CD4-positive, alpha-beta T cell treated with Interleukin-2 at 100 ng/mL for 4 hours (primary cell): ENCODE measurements around the gene MMS22L.

Experiments
- DNase-seq: peaks from one replicate; pipeline ENCODE4 v3.0.0-alpha.2; 2020; ENCODE audit warnings: low spot score

MMS22L gene, protein sequence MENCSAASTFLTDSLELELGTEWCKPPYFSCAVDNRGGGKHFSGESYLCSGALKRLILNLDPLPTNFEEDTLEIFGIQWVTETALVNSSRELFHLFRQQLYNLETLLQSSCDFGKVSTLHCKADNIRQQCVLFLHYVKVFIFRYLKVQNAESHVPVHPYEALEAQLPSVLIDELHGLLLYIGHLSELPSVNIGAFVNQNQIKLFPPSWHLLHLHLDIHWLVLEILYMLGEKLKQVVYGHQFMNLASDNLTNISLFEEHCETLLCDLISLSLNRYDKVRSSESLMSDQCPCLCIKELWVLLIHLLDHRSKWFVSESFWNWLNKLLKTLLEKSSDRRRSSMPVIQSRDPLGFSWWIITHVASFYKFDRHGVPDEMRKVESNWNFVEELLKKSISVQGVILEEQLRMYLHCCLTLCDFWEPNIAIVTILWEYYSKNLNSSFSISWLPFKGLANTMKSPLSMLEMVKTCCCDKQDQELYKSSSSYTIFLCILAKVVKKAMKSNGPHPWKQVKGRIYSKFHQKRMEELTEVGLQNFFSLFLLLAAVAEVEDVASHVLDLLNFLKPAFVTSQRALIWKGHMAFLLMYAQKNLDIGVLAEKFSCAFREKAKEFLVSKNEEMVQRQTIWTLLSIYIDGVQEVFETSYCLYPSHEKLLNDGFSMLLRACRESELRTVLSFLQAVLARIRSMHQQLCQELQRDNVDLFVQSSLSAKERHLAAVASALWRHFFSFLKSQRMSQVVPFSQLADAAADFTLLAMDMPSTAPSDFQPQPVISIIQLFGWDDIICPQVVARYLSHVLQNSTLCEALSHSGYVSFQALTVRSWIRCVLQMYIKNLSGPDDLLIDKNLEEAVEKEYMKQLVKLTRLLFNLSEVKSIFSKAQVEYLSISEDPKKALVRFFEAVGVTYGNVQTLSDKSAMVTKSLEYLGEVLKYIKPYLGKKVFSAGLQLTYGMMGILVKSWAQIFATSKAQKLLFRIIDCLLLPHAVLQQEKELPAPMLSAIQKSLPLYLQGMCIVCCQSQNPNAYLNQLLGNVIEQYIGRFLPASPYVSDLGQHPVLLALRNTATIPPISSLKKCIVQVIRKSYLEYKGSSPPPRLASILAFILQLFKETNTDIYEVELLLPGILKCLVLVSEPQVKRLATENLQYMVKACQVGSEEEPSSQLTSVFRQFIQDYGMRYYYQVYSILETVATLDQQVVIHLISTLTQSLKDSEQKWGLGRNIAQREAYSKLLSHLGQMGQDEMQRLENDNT

DNA sequence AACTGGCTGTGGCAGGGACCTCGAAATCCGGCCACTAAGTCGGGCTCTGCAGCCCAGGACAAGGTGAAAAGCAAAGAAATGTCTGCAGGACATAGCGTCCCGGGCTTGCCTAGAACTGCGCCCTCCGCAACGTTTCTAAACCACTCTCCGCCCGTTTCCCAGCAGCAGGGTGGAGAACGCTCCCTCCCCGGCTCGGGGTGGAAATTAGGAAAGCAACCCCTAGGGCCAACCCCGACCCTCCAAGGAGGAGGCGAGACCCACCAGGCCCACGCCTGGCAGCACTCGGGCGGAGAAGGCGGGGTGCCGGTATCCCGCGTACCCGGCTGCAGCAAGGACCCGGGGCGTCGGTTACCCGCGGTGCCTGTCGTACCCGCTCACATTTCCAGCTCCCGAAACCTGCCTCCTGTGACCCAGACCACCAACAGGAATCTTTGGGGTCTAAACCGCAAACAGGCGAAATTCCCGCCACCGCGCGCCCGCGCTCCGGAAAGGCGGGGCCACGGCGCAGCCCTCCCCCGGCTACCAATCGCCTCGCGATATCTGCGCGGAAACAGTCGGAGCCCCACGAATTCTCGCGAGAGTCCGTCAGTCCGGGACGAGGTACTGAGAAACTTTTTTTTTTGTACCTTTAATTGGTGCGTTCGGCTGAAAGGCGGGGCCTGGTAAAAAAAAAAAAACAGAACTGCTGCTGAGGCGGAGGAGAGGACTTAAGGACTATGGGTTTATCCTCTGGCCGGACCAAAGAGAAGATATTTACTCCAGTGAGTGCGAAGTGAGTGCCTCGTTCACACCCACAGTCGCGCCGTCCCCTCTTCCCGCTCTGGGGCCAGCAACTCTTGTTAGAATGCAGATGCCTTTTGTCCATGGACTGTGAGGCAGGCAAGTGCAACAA lies at the start of gene MMS22L:
Gene MMS22L, minus strand, starts transcription at position 491 of the 892 bp plus-strand sequence. CDS start 739 bp downstream, outside the sequence.
- DNase-seq = peak; percentile 93

DNA sequence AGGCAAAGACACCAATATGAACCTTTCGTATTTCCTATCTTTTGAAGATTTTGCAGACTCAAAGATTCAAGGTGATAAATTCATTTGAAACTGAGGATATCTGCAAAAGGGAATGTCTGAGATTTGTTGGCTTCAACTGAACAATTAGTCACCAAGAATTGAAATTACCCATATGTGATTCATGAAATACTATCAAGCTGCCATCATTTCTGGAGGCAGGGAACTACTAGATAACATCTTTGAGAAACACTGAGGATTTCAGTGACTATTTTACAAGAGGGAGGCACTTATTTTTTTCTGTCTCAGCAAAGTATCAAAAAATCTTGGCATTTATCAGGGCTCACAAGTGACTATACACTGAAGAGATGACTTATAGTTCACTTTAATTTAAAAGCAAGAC lies 39.8 kb upstream of the MMS22L start:
- DNase-seq = no peak

DNA sequence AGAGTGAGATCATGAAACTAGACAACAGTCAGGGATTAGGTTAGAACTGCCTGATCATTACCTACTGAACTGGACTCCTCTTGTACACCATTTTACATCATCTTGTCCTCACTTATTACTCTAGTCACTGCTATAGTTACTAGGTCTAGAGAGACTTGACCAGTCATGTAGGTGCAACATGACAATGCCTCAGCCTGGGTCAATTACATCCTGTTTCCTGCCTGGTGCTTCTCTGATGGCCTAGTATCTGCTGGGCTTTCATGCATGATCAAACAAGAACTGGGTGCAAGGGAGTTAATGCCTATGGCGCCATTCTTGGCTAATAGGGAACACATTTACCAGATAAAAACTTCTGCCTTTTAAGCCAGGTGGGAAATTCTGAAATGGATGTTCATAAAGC lies 39.2 kb upstream of the MMS22L start:
- no peak for DNase-seq

DNA sequence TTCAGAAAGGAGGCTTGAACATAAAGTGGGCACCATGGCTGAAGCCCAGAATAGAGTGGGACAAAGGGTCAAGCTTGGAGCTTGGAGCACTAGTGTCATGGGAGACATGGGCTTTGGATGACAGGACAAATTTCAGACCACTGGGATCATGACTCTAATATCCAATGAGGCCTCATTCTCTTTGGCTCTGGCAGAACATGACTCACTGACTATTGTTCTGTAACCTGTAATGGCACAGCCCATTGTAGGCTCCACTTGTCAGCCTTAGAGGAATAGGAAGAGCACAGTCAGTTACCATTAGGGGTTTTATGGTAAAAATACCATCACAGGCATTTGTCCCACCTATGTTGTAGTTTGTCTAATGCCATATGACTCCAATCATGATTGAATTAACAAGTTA lies 34.0 kb upstream of the MMS22L start:
- DNase-seq = no peak

DNA sequence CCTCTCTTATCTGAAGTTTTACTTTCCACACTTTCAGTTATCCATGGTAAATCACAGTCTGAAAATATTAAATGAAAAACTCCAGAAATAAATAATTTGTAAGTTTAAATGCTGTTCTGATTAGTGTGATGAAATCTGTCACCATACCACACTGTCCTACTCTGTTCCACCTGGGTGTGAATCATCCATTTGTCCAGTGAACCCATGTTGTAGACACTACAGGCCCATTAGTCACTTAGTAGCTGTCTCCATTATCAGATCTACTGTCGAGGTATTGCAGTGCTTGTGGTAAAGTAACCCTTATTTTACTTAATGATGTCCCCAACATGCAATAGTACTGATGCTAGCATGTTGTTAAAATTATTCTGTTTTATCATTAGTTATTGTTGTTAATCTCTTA lies 29.2 kb upstream of the MMS22L start:
- DNase-seq = no peak

DNA sequence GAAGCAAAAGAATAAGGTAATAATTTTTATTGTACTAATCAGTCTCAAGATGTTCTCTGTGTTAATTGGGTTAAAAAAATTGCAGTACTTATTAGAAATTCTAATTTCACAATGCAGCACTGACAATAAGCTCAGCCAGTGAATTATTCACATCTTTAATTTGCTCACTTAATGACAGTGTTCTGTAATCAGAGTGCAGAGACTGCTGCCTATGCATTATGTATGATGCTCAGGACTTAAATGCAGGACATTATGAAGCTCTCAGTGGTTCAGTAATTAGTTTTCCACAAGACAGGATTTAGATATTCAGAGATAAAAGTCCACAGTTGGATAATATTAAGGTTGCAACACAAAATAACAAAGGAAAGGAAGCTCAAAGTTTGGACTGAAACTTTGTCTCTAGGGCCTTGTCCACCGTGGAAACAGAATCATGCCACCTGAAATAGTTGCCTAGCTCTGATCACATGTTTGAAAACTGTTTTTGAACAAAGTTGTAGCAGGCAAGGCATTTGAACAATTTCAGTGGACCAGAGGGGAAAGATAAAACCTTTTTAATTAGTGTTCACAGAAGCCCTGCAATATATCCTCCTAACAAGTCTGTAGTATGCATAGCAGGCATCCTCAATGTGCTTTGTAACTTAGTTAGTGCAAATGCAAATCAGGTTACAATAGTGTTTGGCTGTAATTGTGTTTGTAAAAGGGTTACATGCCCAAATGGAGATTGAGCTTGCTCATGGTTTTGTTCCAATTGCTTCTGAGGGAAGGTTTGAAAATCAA lies 23.7 kb upstream of the MMS22L start:
- DNase-seq = no peak

DNA sequence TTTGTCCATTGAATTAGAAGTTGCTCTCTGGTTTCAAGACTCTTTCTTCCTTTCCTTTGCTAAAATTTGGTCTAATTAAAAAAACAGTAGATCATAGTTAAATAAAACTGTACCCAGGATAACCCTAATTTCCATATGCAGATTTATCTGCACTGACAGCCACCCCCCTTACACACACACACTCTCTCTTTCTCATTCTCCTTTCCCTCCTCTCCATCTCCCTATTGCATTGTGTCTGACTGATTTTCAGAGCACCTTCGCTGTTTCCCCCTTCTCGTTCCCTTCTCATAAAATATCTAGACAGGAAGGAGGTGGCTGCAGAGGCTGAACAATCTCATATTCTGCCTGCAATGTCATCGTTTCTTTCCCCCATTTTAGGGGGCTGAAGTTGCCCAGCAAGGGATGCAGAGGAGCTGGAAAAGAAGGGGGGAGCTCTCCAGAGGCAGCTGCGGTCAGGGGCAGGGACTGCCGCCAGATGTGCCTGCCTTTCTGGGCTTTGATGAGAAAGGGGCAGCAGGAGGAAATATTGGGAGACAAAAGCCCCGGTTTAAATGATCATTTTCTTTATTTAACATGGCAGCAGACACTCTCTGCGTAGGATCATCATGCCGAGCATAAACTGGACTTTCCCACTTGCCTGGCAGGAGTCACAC lies 22.5 kb upstream of the MMS22L start:
- no peak for DNase-seq

DNA sequence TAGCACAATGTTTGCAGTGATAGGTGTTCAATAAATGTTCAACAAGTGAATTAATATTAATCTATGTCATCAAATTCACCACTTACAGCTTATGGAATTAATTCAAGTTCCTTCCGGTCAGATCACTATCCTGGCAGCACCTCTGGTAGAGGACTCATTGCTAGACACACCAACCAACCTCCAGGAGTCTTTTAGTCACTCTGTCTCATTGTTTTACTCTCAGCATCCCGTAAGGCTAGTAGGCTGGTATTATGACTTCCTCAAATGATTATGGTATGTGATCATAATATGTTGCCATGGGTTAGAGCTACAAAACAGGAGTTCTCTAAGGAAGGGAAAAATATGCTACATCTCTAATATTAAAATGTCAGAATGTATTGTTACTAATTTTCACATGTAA lies 21.7 kb upstream of the MMS22L start:
- DNase-seq = no peak

DNA sequence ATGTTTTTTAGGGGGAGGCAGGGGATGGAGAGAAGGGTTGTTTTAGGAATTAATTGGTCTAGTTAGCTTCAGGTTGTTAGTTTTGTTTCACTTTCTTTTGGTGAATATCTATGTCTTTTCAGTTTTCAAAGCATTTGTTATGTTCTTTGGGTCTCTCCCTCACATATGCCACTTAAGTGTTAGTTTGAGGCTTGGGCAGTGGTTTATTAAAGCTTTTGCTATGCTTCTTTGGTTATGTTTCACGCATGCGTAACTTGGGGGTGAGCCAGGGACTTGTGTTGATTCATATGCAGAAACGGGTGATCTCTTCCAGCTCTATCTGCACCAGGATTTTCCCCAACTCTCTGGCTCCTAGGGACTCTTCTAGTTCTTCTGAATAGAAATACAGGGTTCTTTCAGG lies 11.4 kb upstream of the MMS22L start:
- no peak for DNase-seq

DNA sequence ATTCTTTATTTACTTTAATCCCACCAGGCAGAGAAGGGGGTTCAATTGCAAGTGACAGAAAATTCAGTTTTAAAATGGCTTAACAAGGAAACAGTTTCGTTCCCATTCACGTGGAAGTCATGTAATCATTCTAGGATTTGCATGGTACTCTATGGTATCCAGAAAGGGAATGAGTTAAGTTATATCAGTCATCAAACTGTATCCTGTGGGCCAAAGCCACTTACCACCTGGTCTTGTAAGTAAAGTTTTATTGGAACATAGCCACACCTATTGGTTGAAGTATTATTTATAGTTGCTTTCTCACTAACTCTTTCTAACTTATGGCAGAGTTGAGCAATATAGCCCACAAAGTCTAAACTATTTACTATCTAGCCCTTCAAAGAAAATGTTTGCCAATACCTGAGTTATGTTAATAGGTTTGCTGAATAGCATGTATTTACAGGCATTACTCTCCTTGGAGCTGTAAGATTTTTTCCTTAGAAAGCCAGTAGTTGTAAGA lies 10.2 kb upstream of the MMS22L start:
- DNase-seq = no peak

DNA sequence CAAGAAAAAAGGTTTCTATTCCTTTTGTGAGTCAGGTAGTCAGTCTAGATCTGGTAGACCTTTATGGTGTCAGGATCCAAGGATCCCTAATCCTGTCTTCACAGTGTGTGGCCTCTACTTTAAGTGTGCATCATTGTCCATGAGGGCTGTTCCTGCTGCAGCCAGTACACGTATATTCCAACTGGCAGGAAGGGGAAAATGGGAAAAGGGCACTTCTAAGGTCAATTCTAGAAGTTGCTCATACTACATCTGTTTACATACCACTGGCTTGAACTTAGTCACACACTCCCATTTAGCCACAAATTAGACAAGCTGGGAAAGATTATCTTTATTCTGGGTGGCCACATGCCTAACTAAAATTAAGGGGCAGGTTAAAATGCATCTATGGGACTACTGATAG lies 9.7 kb upstream of the MMS22L start:
- no peak for DNase-seq

DNA sequence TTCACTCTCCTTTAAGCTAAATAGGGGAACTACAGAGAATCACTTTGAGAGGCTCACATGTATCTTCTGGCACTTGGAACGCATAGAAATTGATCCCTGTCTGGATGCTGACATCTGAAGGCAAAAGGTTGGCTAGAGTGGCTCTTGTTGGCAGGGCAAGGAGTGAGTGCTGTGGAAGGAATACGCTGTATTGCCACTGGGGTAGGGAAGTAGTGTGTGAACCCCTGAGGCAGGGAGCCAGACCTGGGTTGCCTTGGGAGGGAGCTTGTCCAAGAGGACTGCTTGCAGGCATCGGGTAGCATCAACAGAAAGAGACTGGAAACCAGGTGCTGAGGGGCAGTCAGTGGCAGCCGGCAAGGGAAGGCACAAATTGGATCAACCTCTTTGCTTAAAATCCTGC lies 8.9 kb upstream of the MMS22L start:
- DNase-seq = no peak

DNA sequence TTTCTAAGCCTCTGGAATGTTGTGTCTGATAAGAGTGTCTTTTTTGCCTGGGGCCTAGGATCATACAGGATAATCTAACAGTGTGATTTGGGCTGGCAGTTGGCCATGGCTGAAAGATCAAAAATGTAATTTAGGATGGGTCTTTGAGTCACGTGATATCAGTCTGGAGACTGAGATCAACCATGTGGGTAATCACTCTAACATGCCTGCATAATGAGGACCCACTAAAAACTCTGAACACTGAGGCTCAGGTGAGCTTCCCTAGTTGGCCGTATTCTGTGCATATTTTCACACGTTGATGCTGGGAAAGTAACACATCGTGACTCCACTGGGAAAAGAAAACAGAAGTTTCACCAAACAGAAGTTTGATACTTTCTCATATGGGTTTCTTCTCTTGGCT lies 6.3 kb upstream of the MMS22L start:
- DNase-seq = no peak

DNA sequence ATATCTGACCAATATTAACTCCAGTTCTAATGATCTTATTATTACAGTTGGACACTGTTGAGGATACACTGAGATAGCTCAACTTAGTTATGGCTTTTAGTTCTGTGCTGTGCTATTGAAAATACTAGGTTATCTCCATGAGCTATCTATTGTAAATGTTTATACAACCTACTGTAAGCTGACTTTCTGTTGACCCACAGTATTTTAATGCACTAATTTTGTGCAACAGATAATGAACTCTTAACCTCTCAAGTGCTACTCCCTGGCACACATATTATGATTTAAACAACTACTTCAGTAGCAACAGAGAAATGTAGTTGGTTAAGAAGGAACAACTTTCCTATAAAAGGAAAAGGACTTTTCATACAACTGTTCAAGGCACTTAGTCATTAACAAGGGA lies 5.2 kb upstream of the MMS22L start:
- no peak for DNase-seq

DNA sequence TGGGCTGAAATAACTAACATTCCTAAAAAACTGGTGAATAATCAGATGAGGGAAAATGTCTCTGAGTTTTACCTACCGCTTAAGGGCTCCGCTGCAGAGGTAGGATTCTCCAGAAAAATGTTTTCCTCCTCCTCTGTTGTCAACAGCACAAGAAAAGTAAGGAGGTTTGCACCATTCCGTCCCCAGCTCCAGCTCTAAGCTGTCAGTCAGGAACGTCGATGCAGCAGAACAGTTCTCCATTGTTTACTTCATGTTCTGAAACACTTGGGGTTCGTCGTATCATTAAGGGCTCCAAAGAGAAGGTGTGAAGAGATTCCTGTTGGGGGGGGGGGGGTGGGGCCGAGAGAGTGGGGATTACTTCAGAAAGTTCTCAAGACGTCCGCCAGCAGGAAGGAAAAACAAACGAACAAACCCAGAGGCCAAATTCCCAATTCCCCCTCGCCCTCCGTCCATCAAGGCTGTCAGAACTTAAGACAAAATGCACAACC lies 734 bp downstream of the MMS22L start:
- peak; percentile 5 for DNase-seq

DNA sequence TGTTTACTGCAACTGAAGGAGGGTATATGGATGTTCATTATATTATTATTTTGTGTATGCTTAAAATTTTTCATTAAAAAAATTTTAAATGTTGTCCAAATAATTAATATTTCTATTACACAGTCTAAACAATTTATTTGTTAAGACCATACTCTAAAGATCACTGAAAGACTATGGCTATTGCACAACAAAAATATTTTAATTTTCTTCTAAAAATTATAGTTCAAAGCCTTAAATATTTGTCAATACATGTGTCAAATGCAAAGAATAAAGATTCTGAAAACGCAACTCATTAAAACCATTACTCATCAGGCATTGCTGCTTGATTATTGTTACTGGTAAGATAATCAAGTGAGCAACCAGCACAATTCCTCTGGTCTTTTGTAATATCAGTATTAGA lies 2.2 kb downstream of the MMS22L start:
- no peak for DNase-seq

DNA sequence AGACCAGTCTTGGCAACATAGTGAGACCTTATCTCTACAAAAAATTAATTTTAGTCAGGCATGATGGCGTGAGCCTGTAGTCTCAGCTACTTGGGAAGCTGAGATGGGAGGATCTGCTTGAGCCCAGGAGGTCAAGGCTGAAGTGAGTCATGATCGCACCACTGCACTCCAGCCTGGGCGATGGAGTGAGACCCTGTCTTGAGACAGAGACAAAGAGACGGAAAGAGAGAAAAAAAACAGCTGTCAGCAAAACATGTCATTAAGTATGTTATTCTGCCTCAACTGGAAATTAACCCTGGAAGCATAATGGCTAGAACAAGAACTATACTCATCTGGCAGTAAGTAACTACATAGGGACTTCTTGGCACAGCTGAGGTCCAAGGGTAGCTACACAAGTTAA lies 7.2 kb downstream of the MMS22L start:
- no peak for DNase-seq

DNA sequence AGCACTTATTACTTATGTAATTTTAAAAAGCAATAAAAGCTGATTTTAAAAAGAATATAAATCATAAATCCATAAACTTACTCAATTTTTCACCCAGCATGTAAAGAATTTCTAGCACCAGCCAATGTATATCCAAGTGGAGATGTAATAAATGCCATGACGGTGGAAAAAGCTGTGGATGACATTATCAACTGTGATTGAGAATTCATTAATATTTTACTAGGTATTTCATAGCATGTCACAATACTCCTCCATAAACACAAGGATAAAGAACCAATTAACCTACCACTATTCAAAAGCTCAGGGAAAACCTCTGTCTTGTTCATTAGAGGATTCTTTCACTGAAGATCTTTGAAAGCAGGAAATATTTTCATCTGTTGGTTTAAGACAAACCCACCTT lies 13.2 kb downstream of the MMS22L start:
- DNase-seq = no peak

DNA sequence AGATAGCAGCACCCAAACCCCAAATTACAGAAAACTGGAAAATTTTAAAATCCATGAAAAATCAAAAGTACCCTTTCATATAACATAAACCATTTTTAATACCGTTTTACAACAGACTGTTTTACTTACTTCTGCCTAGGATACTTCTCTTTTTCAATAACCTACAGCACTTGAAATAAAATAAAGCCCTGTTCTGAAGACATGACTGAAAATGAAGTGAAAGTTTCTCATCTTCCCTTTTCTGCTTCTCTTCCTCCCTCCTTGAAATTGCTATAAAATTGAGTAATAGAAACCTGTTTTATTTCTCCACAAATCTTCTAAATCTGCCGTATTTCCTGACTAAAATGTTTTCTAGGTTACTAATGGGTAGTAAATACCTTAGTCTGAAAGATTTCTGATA lies 20.3 kb downstream of the MMS22L start:
- no peak for DNase-seq

DNA sequence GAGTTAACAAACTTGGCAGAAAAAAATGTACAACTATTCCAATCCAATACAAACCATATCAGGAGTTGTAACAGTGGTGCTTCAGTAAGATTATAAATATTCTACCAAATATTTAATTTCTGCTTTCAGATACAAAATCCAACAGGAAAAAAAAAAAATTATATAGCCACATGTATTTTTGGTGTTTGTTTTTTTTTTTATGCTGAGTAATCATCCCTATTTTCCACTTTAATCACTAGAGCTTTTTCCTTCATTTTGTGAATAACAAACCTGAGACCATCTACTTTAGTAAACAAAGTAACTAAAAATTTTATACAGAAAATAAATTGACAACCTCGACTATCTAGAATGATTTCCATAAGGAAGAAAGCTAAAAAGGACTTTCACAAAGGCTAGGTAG lies 36.2 kb downstream of the MMS22L start:
- DNase-seq = no peak
